HEK293 (cell line): ENCODE results near the gene ZNF865.

Source experiments
- CTCF ChIP-seq: fragments of 450-650 bp; formaldehyde crosslinking; IDR thresholded peaks from 2 replicates; pipeline ENCODE4 v1.5.1; 2016; ENCODE audit warnings: missing biosample characterization, missing genetic modification characterization
- PBX3 ChIP-seq: sonication (generic); formaldehyde crosslinking; IDR thresholded peaks from 2 replicates; pipeline ENCODE4 v1.8.1; 2022; ENCODE audit warnings: mild to moderate bottlenecking, moderate library complexity, missing genetic modification reagents
- YY1 ChIP-seq: fragments of 450-650 bp; formaldehyde crosslinking; IDR thresholded peaks from 2 replicates; pipeline ENCODE4 v1.5.1; 2018; ENCODE audit warnings: missing biosample characterization, missing genetic modification characterization
- ZFP37 ChIP-seq: fragments of 450-650 bp; formaldehyde crosslinking; IDR thresholded peaks from 2 replicates; pipeline ENCODE4 v1.5.1; 2016; ENCODE audit warnings: missing biosample characterization, missing genetic modification characterization
- ZNF324 ChIP-seq: fragments of 450-650 bp; formaldehyde crosslinking; IDR thresholded peaks from 2 replicates; pipeline ENCODE4 v1.5.1; 2016; ENCODE audit warnings: missing biosample characterization, missing genetic modification characterization
- ZNF362 ChIP-seq: fragments of 450-650 bp; formaldehyde crosslinking; IDR thresholded peaks from 2 replicates; pipeline ENCODE4 v1.5.1; 2016; ENCODE audit warnings: missing biosample characterization, missing genetic modification characterization

GRCh38 chr19:55632463-55632834 lies 27.0 kb downstream of the ZNF865 start:
- TF ChIP-seq YY1 (tag by site-specific recombination): no peak
- TF ChIP-seq PBX3: no peak
- peak; percentile 79 for TF ChIP-seq CTCF
- no peak for TF ChIP-seq ZNF324 (tag by site-specific recombination)
- TF ChIP-seq ZNF362 (tag by site-specific recombination): no peak
- no peak for TF ChIP-seq ZFP37 (tag by site-specific recombination)
